Fibroblast of skin of right quadriceps (primary cell): Measurements from ENCODE around the gene PARD3.

Experiments
- DNase-seq: peaks from one replicate; pipeline ENCODE4 v3.0.0-alpha.2; 2013

Gene PARD3

DNA sequence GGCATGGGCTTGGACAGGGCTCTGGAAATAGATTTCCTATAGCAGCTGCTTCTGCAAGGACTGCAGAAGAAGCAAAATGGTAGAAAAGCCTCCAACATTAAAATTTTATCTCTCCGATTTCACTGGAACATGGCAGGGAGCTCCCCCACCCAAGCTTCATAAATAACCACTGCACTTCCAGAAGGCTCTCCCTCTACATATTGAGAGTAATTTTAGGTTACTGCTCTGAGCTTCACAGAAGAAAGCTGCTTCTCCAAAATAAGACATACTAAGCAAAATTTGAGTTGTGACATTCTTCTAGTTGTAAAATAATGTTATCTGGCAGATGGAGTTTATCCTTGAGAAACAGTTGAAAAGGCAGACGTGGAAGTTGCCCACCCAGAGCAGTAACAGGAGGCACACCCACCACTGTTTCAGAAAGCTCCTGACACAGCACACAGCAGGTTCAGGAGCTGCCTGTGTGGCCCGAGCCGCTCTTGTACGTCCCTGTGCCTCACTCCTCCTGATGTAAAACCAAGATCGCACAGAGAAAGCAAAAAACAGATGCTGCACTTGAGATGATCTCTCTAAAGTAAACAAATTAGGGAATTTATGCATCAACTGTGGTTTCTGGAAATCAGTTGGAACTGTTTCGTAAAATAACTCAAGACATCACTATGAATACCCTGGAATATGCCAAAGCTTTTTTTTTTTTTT, 621.0 kb downstream of the PARD3 start:
- DNase-seq = peak; percentile 83

DNA sequence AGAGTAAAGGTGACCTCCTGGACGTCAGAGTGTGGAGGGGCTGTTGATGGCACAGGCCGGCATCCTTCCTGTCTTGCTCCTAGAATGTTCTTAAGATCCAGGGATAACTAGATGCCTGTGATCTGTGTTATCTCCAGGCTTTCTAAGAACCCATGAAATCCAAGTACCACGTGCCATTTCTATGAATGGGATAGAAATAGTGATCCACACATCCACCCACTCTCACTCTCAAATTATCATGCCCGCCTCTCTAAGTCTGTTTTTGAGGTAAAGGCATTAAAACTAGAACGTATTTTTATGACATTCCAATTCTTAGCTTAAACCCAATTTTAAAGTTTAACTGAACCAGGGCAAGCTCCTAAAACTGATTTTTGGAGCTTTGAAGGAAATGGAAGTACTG, 622.5 kb downstream of the PARD3 start:
- no peak for DNase-seq

DNA sequence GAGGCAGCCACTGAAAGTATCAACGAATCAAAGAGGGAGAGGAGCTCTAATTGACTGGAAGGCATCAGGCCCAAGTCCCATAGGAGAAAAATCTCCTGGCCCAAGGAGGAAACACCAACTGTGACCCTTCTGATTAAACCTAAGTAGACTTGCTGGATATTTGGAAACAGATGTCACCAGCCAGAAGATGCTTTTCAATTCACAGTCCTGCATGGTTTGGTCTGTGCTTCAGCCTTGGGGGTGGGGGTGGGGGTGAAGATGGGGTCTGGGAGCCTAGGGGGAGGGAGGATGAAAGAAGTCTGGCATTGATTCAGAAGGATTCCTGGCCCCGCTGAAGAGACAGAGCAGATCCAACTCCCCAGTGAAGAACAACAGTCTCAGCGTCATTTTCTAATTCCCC, 623.7 kb downstream of the PARD3 start:
- DNase-seq = no peak

DNA sequence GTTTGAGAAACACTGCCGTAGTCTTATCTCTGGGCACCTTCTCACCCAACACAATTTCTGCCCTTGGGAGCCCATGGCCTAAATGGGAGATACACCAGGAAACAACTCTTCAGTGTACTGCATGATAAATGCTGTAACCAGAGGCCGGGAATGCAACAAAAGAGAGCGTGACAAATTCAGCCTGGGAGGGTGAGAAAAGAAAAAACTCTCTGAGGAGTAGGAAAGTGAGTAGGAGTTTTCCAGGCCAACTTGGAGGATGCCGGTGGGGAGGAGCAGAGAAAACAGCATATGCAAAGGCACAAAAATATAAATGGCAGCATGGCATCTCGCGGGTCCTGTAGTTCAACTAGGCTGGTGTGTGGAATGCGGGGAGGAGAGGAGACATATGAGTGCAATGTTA, 624.5 kb downstream of the PARD3 start:
- no peak for DNase-seq

DNA sequence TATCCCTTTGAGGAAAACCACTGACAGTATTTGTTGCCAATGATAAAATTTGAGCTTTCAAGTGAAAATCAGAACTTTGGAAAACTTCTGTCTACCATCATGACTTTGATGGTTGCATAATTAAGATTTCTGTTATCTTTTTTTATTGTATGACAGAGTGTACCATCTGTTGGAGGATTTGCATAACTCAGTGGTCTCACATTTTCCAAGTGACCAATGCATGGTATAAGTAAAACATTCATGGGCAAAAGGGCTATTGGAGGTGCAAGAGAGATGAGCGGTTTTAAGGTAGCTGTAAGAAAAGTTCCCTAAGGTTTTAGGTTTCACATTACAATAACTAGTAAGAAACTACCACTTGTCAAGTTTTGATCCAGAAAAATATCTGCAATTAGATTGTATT, 625.3 kb downstream of the PARD3 start:
- DNase-seq = no peak

DNA sequence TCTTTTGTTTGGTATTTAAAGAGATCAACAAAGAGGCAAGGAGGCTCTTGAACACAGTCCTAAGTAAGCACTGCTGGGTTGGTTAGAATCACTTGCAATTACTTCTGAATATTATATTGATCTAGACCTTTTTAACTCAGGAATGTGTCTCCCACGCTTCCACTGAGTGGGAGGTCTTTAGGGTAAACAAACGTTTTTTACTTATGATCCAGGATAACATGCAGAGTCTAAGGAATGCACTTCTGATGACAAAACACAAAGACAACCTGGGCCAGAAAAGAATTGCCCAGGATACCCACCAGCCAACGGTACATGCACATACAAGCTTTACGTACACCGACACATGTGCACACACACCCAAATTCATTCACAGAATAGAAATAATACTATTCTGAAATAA, 626.9 kb downstream of the PARD3 start:
- DNase-seq = no peak

DNA sequence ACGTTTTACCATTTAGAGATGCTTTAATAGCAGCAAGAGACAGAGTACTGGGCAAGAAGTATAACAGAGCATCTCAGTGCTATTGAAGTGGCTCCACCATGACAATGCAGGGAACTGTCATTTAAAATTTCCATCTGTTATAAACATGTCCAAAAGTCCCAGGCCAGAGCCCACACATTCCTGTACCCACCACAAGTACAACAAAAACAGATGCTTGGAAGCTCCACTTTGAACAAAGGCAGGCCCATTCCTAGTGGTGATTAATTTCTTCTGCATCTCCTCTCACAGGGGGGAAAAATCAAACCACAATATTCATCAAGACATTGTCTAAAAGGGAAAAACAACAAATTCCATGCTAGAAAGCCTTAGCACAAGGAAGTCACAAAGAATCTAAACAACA, 627.9 kb downstream of the PARD3 start:
- DNase-seq = peak; percentile 91

DNA sequence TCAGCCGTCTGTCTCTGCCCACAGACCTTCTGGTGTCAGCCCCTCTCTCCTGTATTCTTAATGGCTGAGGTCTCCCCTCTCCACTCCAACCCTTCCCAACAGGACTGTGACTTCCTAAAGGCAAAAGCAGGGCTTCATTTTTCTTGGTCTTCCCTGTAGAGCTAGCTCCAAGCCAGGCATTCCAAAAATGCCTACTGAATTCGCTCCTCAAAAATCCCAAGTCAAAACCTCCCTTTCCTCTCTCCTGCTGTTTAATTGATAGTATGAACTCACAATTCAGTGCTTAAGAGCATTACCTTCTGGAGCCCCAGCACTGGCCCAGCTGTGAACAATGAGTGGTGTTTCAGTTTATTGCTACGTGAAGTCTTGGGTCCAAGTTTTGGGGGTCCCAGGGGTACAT, 628.4 kb downstream of the PARD3 start:
- DNase-seq = peak; percentile 32

DNA sequence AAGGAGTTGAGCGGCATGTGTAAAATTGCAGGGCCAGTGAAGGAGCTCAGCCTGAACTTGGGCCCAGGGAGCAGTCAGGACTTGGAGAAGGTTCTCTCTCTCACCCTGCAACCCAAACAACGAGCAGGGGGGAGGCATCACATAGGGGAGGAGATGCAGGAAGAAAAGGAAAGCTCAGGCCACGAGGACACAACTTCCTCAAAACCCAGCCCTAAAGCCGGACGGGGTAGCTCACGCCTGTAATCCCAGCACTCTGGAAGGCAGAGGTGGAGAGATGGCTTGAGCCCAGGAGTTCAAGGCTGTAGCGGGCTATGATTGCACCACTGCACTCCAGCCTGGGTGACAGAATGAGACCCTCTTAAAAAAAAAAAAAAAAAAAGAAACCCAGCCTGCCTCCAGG, 629.1 kb downstream of the PARD3 start:
- no peak for DNase-seq

DNA sequence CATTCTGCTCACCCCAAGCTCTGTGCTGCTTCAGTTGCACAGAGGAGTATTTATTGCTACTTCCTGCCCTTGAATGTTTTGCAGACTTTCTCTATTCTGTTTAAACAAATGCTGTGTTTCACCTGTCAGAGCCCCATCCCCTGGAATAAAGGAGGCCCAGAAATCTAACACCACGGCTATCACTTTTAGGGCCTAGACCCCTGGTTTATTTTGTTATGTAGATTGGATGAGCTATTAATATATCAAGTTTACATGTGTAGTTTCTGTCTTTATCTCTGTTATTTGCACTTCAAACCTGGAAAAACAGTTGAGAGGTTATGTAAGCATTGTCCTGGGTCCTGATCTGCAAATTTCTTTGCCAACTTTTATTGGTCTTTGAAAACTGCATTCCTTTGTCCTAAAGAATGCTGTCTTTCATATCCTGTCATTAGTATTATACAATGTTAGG, 630.1 kb downstream of the PARD3 start:
- DNase-seq = no peak

DNA sequence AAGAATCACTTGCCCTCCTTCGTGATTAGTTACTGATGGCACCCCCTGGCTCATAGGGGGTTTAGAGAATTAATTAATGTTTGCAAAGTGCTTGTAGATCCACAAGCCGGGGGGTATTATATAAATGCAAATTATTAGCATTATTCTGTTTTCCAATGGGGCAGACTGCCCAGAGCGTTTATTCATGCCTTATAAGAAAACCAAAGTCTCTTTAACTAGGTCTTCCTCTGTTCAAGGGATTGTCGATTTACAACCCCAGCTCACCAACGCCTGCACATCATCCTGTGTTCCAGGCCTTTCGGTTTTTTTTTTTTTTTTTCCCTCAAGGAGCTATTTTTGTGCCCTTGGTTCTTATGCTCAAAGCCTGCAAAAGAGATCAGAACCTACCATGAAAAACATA, 630.7 kb downstream of the PARD3 start:
- DNase-seq = no peak

DNA sequence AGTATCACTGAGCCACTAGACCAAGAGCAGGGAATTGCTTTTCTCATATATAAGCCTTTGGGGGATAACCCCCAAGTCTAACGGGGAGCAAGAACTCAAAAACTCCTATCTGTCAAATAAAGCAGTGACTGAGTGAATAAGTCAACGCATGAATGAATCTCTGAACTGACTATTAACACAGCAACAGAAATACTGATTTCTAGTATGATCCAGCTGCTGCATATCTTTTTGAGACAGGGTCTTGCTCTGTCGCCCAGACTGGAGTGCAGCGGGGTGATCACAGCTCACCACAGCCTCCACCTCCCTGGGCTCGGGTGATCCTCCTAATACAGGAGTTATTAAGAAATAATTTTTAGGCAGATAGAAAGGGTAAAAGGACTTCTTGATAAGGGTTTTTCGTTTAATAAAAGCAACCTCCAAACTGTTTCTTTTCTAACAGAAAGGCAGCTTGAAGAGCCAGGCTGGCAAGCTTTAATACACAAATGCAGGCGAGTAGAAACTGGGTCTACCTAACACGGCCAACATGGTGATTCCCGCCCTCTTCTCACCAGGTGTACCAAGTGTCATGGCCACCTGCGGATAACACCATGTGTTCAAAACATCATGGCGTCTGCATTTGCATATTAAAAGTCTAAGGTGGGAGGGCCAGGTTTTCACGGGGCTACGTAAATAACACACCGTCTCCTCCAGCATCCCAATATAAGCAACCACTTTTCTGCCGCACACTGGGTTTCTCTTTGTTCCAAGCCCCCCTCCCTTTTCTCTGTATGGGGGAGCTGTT, 631.9 kb downstream of the PARD3 start:
- no peak for DNase-seq

DNA sequence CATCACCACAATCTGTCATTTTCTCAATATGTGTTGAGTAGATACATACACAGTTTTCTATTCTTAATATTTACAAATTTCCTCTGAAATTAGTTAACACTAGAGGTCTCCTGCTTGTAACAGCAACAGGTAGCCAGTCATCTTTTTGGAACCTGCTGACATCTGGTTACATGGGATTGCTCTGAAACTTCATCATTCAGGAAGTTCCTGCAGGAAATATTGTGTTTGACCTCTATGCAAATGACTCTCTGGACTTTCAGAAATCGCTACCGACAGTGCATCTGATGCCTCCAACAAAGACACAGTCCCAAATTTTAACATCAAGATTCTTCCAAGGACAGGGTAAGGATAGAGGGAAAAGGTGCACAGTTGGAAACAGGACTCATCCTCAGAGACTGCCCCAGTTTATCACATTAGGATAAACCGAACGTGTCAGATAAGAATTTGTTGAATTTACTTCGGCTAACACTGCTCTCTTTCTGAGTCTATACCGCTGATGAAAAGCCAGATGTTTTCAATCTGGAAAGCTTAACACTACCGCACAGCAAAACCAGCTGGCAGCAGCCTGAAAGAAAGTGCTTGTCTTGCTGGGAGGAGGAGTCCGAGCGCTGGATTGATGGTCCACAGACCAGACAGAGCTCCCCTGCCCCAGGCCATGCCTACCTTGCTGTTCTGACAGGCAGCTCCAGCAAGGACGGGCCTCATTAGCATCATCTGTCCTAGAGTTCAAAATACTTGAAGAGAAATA, 633.4 kb downstream of the PARD3 start:
- peak; percentile 81 for DNase-seq

DNA sequence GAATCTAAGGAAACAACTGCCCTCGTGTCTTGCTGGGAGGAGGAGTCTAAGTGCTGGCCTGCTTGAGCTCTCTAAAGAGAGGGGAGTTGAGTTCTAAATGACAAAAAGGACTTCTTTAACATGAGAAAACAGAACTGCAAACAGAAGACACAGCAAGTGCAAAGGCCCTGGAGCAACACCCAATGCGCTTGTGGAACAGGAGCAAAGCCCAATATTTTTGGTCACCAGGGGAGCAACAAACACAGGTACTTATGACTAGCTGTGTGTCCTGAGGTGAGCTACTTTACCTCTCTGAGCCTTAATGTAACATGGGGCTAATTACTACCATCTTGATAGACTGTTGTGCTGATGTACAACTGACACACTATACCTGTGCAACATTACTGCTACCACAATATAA, 634.3 kb downstream of the PARD3 start:
- no peak for DNase-seq

DNA sequence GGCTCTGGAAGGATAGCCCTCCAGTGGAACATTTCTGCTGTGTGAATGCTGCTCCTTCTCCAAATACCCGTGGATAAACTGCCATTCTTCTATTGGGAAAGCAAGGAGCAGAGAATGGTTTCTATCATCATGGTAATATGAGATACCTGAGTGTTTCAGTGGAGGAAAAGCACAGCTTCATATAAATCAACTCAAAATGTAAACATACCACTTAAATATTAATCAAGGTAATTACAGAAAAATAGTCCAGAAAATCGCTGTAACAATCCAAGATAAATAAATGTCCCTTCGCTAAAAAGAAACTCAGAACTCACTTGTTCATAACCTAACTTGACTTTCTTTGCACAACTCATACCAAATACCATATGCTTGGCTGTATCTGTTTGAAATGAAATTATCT, 635.8 kb downstream of the PARD3 start:
- no peak for DNase-seq

DNA sequence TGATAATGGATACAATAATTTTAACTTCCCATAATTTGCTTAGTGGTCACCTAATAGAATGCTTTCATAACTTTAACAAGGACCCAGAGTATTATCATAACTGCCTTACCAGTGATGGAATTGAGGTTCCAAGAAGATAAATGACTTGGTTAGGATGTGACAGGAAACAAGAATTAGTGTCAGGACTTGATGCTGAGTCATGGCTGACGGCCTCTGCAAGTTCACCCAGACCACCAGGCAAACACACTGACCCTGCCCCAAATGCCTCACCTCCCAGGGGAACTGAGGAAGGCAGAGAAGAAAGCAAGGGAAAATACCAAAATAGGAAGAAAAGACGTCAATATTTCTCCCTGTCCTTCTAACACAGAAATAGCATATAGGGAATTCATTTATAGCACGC, 636.3 kb downstream of the PARD3 start:
- DNase-seq = peak; percentile 46

DNA sequence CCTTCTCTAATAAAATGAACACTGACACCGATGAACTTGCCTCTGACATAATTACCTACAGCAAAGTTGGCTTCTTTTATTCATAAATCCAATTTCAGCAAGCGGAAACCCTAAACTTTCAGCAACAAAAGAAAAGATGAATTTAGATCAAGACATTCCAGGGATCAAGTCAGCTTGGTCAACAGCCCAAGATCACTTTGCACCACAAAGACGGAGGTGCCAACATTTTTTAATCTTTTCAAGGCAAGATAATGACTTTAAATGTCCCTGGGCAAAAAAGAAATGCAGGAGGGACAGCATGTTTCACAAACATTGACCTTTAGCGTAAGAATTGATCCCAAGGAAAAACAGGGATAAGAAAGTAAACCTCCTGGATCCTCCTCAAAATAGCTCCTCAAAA, 636.9 kb downstream of the PARD3 start:
- no peak for DNase-seq

DNA sequence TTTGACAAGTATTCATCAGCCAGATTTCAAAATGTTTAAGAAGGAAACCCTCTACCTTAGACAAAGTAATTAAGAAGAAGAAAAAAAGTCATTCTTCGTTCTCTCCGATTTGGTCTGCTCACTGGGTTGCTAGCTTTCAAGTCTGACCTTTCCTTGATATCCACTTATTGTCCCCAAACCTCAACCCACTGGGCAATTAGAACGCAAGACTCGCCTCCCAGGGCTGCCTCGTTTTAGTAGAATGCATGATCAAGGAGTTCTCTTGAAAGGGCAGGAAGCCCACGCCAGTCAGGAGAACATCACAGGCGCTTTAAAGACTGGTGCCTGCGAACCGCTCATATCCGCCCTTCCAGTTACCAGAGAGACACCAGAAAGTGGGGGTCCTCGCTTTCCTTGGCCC, 637.7 kb downstream of the PARD3 start:
- DNase-seq = no peak

DNA sequence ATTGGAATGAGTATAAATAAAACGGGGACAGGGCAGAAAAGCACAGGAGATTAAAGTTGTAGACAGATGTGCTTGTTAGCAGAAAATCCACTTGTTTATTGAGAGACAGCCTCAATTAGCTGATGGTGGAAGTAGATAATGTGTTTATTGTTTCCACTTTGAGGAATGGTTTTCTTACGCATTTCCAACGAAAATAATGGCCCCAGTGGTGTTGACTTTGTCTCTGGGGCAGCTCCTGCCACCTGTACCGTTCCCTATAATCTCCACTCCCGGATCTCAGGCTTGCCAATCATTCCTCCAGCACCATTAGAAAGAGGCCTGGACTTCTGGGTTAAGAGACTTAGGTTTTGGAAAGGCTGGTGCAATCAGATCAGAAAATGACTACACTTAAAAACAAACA, 638.7 kb downstream of the PARD3 start:
- no peak for DNase-seq

DNA sequence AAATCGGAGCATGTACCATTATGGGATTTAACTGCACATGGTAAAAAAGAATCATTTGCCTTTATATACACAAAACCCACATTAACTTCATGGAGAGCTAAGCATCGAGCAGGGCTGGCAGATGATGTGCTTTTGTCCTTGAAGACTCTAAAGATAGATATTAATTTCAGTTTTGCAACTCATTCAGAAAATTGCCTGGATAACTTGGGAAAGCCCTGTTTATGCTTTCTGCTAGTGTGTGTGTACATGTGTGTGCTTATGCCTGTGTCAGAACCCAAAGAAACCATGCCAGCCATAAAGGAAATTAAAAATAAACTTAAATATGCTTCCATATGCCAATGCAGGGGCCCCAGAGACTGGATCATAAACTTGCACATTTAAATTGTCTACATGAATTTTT, 640.0 kb downstream of the PARD3 start:
- no peak for DNase-seq

DNA sequence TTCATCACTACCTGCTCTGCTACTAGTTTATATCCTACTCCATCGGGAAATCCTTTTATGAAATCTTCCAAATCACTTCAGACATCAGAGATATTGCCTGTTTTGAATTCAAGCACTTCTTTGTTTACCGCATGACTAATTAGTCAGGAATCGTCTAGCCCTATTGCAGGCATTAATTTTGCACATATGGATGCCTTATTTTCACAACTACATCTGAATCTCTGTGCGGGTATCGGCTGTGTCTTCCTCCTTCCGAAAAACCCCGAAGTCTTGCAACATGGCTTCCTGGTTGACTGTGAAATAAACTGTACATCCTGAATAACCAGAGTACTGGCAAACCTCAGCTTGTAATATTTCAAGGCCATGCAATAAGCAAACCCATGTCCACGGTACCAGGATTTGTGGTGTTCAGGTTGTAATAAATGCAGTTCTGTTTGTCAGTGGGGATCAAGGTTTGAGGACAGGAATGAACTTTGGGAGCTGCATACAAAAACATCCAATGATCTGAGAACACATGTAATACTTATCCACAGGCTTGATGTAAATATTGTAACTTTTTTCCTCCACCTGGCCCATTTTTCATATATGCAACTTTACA, 642.1 kb downstream of the PARD3 start:
- DNase-seq = peak; percentile 88

DNA sequence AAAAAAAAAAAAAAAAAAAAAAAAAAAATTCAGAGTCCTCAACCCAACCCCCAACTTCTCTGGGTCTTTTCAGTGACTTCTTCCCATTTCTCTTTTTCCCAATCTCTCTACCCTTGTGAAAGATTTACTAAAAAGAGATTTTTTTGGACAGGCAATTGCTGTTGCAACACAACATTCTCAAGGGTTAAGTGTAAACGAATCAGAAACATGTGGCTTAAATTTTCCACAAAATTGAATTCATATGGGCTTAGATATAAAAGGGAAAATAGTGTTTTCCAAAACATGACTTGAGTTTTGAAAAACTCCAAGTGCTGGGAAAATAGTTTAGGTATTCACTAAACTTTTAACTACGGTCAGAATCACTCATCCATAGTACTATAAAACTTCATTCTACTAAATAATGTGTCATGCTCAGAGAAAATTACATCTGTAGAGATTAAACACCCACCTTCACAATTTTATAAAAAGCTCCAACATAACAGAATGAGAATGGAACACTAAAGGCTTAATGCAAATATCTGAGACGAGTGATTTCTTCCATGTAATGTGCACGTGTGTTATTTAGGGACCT, 643.1 kb downstream of the PARD3 start:
- peak; percentile 97 for DNase-seq

DNA sequence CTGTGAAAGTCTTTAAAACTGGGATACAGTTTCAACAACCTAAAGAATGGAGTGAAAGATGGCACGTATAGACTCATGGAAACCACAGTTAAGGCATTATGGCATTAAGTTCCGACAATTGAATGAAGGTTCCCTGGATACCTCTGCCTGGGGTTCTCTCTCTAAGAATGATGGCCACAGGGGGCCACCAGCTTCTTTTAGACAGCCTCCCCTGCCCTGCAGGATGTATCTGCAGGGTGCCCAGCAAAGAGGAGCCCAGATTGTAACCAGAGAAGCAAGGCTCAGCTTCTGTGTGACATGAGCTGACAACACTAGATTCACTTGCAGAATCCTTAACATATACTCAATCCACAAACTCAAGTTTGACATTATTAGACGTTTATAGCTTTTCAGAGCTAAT, 645.4 kb downstream of the PARD3 start:
- DNase-seq = no peak
